NAMALWA (cell line): ENCODE data around the gene FER.
"Not testable (repeated sequence)": the region's sequence is repeated elsewhere in the genome, so short reads cannot be mapped to it uniquely, and the experiment has no call there.

Source experiments
- DNase-seq: peaks from one replicate; pipeline ENCODE4 v3.0.0-alpha.2; 2015; ENCODE audit warnings: low spot score

Gene FER

DNA sequence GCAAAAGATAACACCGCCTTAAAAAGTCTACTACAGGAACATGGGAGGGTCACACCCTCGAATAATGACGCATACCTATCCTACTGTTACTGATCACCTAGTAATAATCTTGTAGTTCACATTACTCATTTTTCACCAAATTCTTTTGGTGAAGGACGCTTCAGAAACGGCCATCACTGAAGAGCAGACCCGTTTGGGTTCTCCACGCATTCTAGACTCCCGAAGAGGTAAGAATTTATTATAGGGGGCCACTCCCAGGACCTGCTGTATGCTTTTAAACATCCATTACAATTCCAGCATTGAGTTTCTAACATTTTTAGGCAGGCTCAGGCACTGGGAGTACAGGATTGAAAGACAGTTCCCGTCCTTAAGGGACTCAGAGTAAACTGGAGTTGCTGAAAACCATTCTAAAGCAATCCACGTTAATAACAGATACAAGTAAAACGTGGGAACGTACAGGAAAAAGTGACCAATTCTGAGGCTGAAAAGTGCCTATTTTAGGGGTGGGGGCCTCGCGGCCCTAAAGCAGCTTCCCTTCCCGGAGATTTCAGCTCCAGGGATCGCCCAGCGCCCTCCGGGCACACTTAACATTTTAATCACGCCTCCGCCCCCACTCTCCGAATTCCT, at the start of gene FER:
Gene FER (plus strand): TSS at position 124 of the 627 bp plus-strand sequence. CDS start 50,286 bp downstream, outside the sequence.
- peak; percentile 60 for DNase-seq

DNA sequence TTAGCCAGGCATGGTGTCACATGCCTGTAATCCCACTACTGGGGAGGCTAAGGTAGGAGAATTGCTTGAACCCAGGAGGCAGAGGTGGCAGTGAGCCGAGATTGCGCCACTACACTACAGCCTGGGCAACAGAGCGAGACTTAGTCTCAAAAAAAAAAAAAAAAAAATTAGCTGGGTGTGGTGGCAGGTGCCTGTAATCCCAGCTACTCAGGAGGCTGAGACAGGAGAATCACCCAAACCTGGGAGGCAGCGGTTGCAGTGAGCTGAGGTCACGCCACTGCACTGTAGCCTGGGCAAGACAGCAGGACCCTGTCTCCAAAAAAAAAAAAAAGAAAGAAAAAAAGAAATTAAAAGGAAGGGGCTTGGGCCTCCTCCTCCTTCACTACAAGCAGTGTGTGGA, 47.3 kb upstream of the FER start:
- not testable (repeated sequence) for DNase-seq

DNA sequence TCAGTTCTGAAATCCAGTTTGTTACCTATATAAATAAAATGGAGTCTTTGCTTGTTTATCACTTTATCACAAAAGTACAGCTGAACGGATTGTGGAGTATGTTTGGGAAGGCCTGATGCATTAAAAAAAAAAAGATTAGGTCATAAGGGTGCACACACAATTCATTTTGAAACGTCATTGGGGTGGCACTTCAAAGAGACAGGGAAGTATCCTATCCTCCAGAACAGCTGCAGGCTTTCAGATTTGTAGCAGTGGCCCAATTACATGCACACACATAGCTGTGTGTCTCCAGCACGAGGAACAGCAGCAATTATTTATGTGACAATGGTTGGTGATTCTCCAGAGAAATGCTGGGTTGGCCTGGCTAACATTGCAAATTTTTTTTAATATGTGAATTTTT, 46.8 kb upstream of the FER start:
- DNase-seq = peak; percentile 43

DNA sequence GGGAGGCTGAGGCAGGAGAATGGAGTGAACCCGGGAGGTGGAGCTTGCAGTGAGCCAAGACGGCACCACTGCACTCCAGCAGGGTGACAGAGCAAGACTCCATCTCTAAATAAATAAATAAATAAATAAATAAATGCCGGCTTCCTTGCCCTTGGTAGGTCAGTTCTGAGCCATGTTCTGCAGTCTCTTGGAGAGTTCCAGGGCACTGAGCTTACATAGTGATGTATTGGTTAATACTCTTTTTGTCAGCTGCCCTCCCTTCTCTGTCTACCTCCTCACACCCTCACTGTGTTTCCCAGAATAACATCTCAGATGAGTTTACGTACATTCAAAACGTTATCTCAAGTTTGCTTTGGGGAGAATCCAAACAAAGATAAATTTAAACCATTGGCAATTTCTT, 45.2 kb upstream of the FER start:
- DNase-seq = no peak

DNA sequence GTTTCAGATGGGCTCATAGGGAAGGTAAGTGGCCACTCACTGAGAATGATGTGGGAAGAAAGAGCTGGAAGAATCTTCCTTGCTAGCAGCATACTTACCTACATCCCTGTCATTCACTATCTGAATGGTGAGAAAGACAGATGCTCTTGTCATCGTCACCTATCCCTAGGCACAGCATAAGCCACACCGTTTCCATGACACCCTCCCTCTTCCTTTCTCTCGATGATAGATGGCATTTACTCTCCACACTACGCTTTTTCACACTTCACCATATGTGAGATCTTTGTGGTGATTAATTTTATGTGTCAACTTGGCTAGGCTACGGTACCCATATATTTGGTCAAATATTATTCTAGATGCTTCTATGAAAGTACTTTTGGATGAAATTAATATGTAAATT, 44.4 kb upstream of the FER start:
- DNase-seq = no peak

DNA sequence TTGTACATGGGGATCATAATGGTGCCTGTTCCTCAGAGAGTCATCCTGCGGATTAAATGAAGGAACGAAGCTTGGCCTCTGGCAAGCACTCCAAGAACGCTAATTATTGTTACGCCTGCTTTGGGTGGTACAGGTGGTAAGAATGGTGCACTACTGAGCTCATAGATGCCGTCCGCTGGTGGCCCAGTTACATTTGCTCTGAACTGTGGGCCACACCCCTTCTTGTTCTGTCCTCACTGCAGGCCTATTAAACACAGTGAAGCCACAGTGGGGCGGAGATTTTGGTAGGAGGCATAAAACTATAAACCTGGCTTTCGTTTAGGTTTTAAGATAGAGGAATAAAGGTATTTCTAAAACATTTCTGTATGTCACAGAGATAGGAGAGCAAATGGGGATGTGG, 40.6 kb upstream of the FER start:
- no peak for DNase-seq

DNA sequence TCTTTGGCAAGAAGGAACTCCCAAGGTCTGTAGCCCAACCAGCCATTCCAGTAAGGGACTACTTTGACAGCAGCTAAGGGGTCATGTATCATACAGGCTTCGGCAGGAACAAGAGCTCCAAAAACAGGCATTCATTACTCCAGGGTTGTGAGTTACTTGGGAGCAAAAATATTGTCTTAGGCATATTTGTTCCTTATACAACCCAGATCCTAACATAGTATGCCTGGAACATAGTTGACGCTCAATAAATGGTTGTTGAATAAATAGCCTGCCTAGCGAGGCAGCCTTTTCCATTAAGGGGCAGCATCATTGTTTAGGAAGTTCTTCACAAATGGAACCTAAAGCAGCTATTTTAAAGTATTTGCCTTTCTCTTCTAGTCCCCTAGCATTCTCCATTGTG, 35.8 kb upstream of the FER start:
- DNase-seq = no peak

DNA sequence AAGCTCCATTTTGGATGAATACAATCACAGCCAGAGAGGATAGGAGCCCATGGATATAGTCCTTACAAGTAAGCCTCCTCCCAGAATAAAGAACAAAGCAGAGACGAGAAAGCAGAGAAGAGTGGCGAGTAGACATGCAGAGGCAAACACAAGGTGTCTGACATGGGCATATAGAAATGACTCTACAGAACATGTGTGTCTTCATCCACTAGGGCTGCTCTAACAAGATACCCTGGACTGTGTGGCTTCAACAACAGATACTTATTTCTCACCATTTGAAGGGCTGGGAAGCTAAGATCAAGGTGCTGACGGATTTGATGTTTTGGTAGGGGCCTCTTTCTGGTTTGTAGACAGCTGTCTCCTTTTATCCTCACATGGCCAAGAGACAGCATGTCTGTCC, 32.3 kb upstream of the FER start:
- no peak for DNase-seq

DNA sequence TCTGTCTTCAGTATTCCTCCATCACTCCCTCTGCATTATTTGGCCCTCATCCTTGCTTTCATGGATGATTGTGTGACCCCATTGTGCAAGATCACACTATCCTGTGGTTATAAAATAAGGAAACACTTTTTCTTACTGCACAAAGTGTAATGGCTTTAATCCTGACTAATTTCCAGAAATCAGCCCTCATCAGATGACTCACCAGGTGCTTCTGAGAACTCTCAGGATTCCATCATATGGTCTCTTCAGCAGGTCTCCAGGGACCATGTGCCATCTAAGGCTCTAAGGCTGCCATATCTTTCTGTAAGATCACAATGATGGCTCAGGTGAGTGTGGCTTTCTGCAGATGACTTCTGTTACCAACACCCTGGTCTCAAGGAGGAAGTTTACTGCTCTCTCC, 27.3 kb upstream of the FER start:
- DNase-seq = no peak

DNA sequence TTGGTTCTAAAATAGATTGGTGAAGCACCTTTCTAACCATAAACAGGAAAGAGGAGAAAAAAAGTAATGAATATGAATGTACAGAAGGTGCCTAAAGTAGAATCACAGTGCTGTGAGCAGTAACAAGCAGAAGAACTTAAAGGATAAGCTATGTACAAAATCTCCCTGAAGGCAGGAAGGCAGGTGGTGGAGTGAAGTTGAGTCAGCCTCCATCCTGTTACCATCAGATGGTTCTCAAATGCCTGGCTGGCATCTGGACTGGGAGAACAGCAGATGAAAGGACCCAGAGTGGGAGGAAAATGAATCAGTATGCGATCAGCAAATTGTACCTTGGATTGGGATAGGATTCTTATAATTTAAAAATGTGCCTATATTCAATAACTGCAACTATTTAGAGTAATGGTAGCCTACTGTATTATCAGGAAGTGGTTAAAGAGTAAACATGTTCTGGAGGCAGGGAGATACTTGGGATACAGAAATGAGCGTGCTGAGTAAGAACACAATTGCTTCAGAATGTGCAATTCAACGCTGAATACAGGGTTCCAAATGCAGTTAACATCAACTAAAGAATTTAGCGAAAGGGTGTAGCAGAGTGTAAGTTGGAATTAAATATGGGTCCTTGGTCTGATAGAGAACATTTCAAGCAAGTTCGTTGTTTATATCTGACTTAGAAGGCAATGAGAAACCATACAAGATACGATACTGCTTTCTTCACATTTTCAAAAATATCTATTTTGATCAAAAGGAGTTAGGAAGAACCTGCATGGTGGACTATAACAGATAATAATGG, 21.1 kb upstream of the FER start:
- no peak for DNase-seq

DNA sequence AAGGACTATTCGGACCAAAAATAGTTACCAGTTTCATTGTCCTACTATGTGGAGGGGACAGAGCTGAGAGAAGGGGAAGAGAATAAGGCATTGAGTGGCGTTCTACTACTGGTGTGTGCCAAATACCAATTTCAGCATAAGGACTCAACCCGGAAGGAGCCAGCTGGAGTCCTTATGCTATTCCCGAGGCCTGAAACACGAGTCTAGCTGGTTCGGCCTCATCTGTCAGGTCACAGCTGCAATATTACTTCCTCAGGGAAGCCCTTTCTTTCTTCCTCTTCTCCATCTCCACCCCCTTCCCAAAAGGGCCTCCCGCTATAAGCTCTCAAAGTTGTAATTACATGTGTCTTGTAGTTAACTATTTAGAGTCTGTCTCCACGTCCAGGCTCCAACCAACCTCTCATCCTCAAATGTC, 20.5 kb upstream of the FER start:
- no peak for DNase-seq

DNA sequence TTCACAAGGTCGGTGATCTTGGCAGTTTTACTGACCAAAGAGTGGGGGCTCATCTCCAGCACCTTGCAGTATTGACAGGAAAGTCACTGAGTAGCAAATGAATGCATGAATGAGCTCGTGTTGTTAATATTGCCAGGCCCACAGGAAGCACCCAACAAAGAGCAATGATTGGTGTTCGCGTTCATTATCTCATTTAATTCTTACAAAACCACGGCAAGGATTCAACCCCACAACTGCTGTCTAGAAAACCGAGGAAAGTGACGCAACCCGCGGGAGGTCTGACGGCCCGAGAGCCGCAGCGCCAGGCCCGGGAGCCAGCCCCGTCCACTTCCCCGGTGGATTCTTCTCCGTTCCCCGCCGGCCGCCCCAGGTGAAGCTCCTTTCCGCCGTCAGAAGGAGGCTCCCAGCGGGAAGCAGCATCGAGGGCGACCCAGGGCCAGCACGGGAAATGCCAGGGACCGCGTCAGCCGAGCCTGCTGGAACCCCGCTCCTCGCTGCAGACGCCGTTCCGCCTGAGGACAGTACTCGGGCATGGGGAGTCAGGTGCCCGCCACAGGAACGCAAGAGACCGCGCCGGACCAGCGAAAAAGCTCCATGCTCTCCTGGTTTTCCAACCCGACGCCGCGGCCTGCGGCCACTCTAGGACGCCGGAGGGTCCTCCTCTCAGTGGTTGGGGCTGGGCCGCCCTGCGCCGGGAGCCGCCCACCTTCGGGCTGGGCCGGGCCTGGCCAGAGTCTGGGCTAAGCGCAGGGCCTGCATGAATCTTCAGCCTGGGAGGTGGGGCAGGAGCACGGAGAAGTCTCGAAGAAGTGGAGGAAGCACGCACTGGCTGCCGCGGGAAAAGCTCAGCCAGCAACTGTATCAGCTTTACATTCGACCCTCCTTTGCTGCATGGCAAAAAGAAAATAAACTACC, 19.8 kb upstream of the FER start:
- no peak for DNase-seq

DNA sequence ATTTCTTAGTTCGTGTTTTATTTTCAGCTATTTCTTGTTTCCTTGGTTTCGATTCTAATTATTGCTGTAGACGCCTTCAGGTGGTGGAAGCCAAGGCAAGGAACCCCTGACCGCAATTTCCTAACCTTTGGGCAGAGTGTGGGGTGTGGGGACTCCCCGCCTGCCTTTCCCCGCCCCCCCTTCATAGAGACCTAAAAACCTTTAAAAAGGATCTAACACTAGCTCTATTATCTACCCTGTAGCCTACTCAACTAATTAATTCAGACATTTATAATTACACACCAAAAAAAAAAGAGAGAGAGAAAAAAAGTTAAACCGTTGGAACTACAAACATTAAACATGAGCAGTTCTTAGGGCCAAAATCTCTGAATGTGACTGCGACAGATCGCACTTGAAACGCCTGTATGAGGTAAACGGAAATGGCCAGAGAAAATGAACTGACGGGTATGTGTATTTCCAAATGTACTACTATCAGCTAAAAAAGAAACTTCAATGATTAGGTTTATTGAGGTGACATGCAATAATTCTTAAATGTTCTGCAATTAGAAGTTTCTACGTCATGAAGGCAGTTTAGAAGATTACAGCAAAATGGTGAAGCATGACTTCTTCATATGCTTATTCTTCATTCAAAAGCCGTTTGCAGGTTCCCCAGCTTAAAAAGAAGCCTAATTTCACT, 19.0 kb upstream of the FER start:
- no peak for DNase-seq

DNA sequence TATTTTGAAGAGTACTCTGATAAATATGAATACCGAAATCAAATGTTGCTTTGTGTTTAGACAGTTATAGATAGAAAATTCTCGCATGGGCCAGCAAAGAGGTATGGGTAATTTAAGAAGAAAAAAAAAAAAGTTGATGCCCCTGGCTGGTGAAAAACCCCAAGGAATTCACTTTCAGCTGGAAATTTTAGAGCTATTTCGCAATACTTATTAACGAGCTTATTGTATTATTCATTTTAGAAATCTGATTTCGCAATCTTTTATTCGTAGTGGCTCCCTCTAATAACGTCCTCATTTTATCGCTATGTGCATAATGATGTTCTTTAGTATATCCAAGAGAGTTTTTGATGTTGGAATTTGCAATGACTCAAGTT, 18.5 kb upstream of the FER start:
- no peak for DNase-seq

DNA sequence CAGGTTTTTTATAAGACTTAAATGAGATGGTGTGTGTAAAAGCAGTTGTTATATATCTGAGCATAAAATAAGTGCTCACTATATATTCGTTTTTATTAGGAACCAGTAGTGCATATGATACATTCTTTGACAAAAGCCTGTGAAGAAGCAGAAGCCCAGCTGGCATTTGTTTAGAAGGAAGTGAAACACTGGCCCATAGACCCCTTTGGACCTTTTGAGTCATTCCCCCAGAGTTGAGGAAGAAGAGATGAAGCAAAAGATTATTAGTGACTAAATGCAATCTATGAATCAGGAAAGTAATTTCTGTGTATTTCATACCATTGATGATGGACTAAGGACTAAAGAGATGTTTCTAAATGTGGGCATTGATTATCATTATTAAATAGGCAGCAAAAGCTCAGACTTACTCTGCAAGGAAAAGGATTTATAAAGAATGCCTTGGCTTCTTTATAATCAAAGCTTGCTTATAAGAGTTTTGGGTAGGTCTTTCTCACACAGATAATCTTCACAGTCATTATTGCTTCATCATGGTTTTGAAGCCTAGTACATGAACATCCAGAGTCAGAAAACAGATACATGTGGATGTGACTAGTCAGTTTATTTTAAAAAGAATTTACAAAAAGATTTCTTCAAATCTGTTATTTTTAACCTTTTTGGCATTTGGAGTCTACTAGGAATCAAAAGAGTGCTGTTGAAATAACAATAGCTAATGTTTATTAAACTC, 16.9 kb upstream of the FER start:
- DNase-seq = peak; percentile 55

DNA sequence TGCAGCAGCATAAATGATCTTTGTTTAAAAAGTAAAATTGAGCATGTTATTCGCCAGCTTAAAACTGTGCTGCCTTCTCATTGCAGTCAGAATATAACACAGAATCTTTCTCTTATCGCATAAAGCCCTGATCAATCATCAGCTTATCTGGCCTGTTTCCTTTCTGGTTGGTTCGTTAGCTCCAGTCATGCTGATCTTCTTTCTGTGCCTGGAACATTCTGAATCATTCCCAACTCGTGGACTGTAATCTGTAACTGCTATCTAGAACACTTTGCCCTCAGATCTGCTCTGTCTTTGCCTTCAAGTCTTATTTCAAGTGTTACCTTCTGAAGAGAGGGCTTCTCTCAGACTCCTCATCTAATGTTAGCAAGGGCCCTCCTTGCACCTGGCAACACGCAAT, 11.9 kb upstream of the FER start:
- DNase-seq = no peak

DNA sequence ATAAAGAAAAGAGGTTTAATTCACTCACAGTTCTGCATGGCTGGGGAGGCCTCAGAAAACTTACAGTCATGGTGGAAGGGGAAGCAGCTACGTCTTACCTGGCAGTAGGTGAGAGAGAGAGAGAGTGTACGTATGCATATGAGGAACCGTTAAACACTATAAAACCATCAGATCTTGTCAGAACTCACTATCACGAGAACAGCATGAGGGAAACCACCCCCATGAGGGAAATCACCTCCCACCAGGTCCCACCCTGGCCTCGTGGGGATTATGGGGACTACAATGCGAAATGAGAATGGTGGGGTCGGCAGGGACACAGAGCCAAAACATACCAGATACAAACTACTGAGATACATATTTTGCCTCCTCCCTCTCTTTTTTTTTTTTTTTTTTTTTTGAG, 10.8 kb upstream of the FER start:
- DNase-seq = no peak

DNA sequence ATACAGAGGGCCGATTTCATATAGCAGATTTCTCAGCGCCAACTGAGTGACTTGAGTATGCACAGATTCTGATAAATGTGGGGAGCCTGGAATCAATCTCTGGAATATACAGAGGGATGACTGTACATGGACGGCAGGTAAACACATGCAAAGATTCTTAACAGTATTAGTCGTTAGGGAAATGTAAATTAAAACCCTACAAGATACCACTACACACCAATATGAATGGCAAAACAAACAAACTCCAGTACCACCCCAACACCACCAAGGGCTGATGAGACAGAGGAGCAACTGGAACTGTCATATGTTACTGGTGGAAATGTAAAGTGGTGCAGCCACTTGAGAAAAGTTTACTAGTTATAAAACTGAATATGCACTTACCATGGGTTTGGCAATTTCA, 8.3 kb upstream of the FER start:
- no peak for DNase-seq

DNA sequence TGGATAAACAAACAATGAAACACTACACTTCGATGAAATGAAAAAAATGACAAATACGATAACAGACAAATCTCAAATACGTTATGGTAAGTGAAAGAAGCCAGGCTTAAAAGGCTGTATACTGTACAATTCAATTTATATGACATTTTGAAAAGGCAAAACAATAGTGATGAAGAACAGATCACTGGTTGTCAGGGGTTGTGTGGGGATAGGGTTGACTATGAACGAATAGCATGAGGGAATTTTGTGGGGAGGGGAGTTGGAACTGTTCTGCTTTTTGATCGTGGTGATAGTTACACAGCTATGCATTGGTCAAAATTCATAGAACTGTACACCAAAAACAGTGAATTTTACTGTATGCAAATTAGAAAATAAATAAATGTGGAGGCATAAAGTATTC, 7.8 kb upstream of the FER start:
- no peak for DNase-seq

DNA sequence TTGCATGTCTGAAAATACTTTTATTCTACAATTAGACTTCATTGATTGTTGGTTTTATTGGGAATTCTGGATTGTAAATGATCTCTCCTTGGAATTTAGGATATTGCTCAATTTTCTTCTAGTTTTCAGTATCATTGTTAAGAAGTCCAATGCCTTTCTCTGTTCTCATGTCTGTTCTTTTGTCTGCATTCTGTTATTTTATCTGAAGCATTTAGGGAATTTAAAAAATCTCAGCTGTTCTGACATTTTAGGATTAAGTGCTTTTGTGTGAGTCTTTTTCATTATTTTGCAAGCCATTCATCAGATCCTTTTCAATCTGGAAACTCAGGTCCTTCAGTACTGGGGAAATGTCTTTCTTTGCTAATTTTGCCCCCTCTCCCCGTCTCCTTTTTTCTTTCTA, 4.4 kb upstream of the FER start:
- no peak for DNase-seq

DNA sequence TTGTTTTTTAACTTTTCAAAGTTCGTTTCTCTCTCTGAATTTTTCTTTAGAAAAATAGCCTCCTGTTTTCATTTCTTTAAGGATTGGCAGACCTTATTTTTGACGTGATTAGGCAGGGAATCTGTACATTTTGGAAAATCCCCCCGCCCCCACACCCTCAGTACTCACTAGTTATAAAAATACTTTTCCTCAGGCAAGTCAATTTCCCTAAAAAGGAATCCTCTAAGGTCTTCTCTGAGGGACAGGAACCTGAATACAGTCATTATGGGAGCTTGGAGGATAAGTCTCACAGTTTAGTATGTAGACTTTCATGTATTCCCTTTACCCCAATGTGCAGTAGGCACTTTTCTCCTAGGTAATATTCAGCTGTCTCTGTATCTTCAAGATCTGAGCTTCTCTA, 3.9 kb upstream of the FER start:
- no peak for DNase-seq
